Liver (tissue), 9 donors: ENCODE results near the gene ZNF536. TPM values are rescaled to one million over a fixed set of nuclear protein-coding genes. Genes with fewer than 3 reads are reported as not detected.

Experiments used
- DNase-seq: peaks from one replicate; pipeline ENCODE4 v3.0.0-alpha.2; 2017; ENCODE audit warnings: low spot score
- H3K27ac ChIP-seq, 2 donors: one replicate each; pipeline ENCODE4 v1.7.0; 2013; ENCODE audit warnings: inconsistent platforms in 2 of 2, low read length in 2 of 2, control low read depth in 1 of 2, low read depth in 1 of 2, mild to moderate bottlenecking in 1 of 2
- H3K27me3 ChIP-seq, 4 donors: one replicate each; pipeline versions ENCODE4 v1.6.1 to v1.7.0; 2013; ENCODE audit warnings: low read length in 3 of 4, inconsistent platforms in 1 of 4, mild to moderate bottlenecking in 1 of 4, moderate library complexity in 1 of 4; ENCODE audit not compliant: control insufficient read depth in 4 of 4, insufficient read depth in 4 of 4
- H3K36me3 ChIP-seq, 4 donors: one replicate each; pipeline versions ENCODE4 v1.6.1 to v1.7.0; 2013; ENCODE audit warnings: low read length in 3 of 4, mild to moderate bottlenecking in 3 of 4, low read depth in 1 of 4, moderate library complexity in 1 of 4; ENCODE audit not compliant: control insufficient read depth in 4 of 4, insufficient read depth in 3 of 4
- H3K4me1 ChIP-seq, 4 donors: one replicate each; pipeline versions ENCODE4 v1.6.1 to v1.7.0; 2013; ENCODE audit warnings: low read length in 3 of 4, mild to moderate bottlenecking in 3 of 4, moderate library complexity in 1 of 4; ENCODE audit not compliant: control insufficient read depth in 4 of 4, insufficient read depth in 4 of 4
- H3K4me3 ChIP-seq, 3 donors: one replicate each; pipeline versions ENCODE4 v1.6.1 to v1.7.0; 2013; ENCODE audit warnings: low read length in 3 of 3, control low read depth in 1 of 3, low read depth in 1 of 3, mild to moderate bottlenecking in 1 of 3
- H3K9ac ChIP-seq, 2 donors: one replicate each; pipeline ENCODE4 v1.7.0; 2013; ENCODE audit warnings: low read length in 2 of 2, mild to moderate bottlenecking in 2 of 2, moderate library complexity in 2 of 2, control low read depth in 1 of 2, low read depth in 1 of 2
- H3K9me3 ChIP-seq, 4 donors: one replicate each; pipeline versions ENCODE4 v1.6.1 to v1.7.0; 2013; ENCODE audit warnings: low read length in 3 of 4; ENCODE audit not compliant: control insufficient read depth in 4 of 4
- EGR1 ChIP-seq, 2 donors: IDR thresholded peaks; 2 replicates each; pipeline ENCODE4 v1.6.1; 2016 to 2018; ENCODE audit warnings: antibody characterized with exemption in 2 of 2, low read depth in 2 of 2
- FOXA1 ChIP-seq: IDR thresholded peaks from 2 replicates; pipeline ENCODE4 v1.6.1; 2016; ENCODE audit warnings: antibody characterized with exemption
- FOXA2 ChIP-seq: IDR thresholded peaks from 2 replicates; pipeline ENCODE4 v1.6.1; 2016; ENCODE audit warnings: antibody characterized with exemption
- GABPA ChIP-seq, 2 donors: IDR thresholded peaks in 1 of 2; conservative IDR thresholded peaks in 1 of 2; 2 replicates each; pipeline ENCODE4 v1.6.1; 2016; ENCODE audit warnings: antibody characterized with exemption in 2 of 2, mild to moderate bottlenecking in 1 of 2, moderate library complexity in 1 of 2
- HNF4A ChIP-seq, 2 donors: conservative IDR thresholded peaks; 2 replicates each; pipeline ENCODE4 v1.6.1; 2016; ENCODE audit warnings: antibody characterized with exemption in 2 of 2, mild to moderate bottlenecking in 2 of 2
- HNF4G ChIP-seq: IDR thresholded peaks from 2 replicates; pipeline ENCODE4 v1.6.1; 2016; ENCODE audit warnings: antibody characterized with exemption
- JUND ChIP-seq, 2 donors: IDR thresholded peaks; 2 replicates each; pipeline ENCODE4 v1.6.1; 2016; ENCODE audit warnings: antibody characterized with exemption in 2 of 2
- MAX ChIP-seq: IDR thresholded peaks from 2 replicates; pipeline ENCODE4 v1.6.1; 2016; ENCODE audit warnings: antibody characterized with exemption
- NR2F2 ChIP-seq: IDR thresholded peaks from 2 replicates; pipeline ENCODE4 v1.6.1; 2016; ENCODE audit warnings: antibody characterized with exemption
- RAD21 ChIP-seq, 2 donors: IDR thresholded peaks; 2 replicates each; pipeline ENCODE4 v1.6.1; 2016; ENCODE audit warnings: antibody characterized with exemption in 2 of 2, mild to moderate bottlenecking in 2 of 2
- REST ChIP-seq: IDR thresholded peaks from 2 replicates; pipeline ENCODE4 v1.6.1; 2016; ENCODE audit warnings: antibody characterized with exemption, mild to moderate bottlenecking
- RXRA ChIP-seq, 2 donors: IDR thresholded peaks; 2 replicates each; pipeline ENCODE4 v1.6.1; 2017 to 2018; ENCODE audit warnings: antibody characterized with exemption in 2 of 2, mild to moderate bottlenecking in 1 of 2
- SP1 ChIP-seq: IDR thresholded peaks from 2 replicates; pipeline ENCODE4 v1.6.1; 2018; ENCODE audit warnings: antibody characterized with exemption, mild to moderate bottlenecking
- TAF1 ChIP-seq: conservative IDR thresholded peaks from 2 replicates; pipeline ENCODE4 v1.6.1; 2016; ENCODE audit warnings: antibody characterized with exemption, mild to moderate bottlenecking
- YY1 ChIP-seq: IDR thresholded peaks from 2 replicates; pipeline ENCODE4 v1.6.1; 2016; ENCODE audit warnings: antibody characterized with exemption, mild to moderate bottlenecking
- WGBS: extraction: QIAGEN DNeasy Blood & Tissue Kit; methylation state at CpG from one replicate; pipeline ENCODE4 v1.1.7; 2013; 5-methylcytosine and 5-hydroxymethylcytosine counted together
- polyA plus RNA-seq, 2 donors: library from polyadenylated mRNA; stranded (reverse) in 1 of 2; unstranded in 1 of 2; fragments of 200-250 nt in 1 of 2; fragments of >200 nt in 1 of 2; fragmentation: Nextera tagmentation in 1 of 2; extraction: Ambion mirVana in 1 of 2; gene quantifications; one replicate each; pipeline versions ENCODE4 v1.2.1 to v1.2.3, GENCODE V29; 2013 to 2015
- total RNA-seq, 2 donors: library from RNA; depleted of rRNA; stranded (reverse); fragments of >200 nt; gene quantifications; one replicate each; pipeline ENCODE4 v1.2.3, GENCODE V29; 2014
- TF ChIP-seq, protein P1 (sequence below): fragments of 150-350 bp; IDR thresholded peaks from 2 replicates; pipeline ENCODE4 v1.5.1; 2017; ENCODE audit warnings: improper control_type of control experiment, low read depth, low read length; ENCODE audit not compliant: missing input control
- TF ChIP-seq, protein P2 (sequence below): IDR thresholded peaks from 2 replicates; pipeline ENCODE4 v1.6.1; 2016; ENCODE audit warnings: antibody characterized with exemption
- TF ChIP-seq, protein P3 (sequence below): IDR thresholded peaks from 2 replicates; pipeline ENCODE4 v1.6.1; 2016; ENCODE audit warnings: antibody characterized with exemption
- donor health status: healthy.
- donor health status: healthy.
- donor health status: healthy.
- donor health status: healthy.
- donor health status: healthy.

Gene ZNF536
- total and polyA plus RNA-seq, 4 donors = 0.02 to 0.17 (median 0.08) TPM

DNA sequence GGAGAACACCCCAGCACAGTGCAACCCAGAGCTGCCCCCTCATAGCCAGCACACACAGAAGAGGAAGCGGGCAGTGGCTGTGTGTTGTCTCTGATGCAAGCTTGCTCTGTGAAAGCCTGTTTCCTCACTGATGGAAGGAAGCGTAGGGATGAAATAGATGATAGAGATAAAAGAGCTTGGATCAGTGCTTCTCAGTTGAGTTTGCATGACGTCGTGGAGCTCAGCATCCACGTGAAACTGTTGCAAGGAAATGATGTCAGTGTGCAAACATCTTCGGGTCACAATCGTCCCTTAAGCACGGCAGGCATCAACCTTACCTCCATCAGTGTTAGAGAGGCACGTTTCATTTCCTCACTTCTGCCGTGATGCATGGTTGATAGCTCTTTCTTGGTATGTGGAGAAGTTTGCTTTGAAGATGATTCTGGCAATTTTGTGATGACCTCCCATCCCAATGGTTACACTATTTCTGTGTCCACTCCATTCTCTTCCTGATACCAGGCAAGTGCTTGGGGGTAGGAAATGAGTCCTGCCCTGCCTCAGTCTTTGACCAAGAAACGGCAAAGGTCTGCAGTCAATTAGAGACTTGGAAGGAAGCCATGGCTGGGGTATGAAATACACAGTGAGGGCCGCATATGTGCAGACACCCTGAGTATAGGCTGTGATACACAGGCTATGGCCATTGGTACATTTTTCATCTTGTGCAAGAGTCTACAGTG is 183.0 kb downstream of the ZNF536 start:
- H3K4me1 ChIP-seq = no peaks in the 10 kb centered on the region
- no peak overlapping the region for H3K9ac ChIP-seq
- 73% methylated on average over 12 of the region's 12 CpGs for WGBS
- no peaks in the 10 kb centered on the region for H3K9me3 ChIP-seq
- TF ChIP-seq TAF1 = no peak
- peaks cover 0 to 6% (median 2%) of the 10 kb centered on the region in 4 donors for H3K27me3 ChIP-seq
- H3K27ac ChIP-seq = no peak overlapping the region
- H3K36me3 ChIP-seq = no peaks in the 10 kb centered on the region
- no peak overlapping the region for H3K4me3 ChIP-seq
- no peak for DNase-seq

DNA sequence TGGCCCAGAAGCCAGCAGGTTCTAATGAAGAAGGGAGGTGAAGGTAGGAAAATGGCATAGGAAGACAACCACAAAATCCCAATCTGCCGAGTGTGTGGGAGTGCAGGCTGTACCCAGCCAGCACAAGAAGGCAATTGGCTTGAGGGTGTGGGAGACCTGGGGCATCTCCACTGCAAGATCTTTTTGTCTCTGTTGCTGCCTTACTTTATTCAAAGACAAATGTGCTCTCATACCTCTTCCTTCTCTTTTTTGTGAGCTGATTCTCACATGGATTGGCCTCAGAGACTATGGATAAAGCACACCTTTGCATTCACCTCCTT is 183.6 kb downstream of the ZNF536 start:
- Histone ChIP-seq H3K27me3 (peaks cover 0 to 6% (median 3%) of the 10 kb centered on the region in 4 donors), H3K27ac (no peak overlapping the region), H3K4me1 (no peaks in the 10 kb centered on the region), H3K9ac (no peak overlapping the region), H3K36me3 (no peaks in the 10 kb centered on the region), H3K4me3 (no peak overlapping the region), H3K9me3 (no peaks in the 10 kb centered on the region)
- TF ChIP-seq, protein P1, sequence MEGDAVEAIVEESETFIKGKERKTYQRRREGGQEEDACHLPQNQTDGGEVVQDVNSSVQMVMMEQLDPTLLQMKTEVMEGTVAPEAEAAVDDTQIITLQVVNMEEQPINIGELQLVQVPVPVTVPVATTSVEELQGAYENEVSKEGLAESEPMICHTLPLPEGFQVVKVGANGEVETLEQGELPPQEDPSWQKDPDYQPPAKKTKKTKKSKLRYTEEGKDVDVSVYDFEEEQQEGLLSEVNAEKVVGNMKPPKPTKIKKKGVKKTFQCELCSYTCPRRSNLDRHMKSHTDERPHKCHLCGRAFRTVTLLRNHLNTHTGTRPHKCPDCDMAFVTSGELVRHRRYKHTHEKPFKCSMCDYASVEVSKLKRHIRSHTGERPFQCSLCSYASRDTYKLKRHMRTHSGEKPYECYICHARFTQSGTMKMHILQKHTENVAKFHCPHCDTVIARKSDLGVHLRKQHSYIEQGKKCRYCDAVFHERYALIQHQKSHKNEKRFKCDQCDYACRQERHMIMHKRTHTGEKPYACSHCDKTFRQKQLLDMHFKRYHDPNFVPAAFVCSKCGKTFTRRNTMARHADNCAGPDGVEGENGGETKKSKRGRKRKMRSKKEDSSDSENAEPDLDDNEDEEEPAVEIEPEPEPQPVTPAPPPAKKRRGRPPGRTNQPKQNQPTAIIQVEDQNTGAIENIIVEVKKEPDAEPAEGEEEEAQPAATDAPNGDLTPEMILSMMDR = no peak
- TF ChIP-seq JUND (IDR thresholded peaks at IDR 0.05) (no peak), TAF1 (no peak), YY1 (no peak), REST (no peak), RXRA (IDR thresholded peaks at IDR 0.05) (no peak), EGR1 (IDR thresholded peaks at IDR 0.05; ENCODE audit: low read depth in 2 of 2) (no peak), HNF4G (no peak), FOXA2 (no peak), HNF4A (conservative IDR thresholded peaks at IDR 0.05) (no peak), RAD21 (IDR thresholded peaks at IDR 0.05) (no peak), FOXA1 (no peak), SP1 (no peak), MAX (no peak), GABPA (IDR thresholded peaks at IDR 0.05 in 1 of 2, conservative IDR thresholded peaks at IDR 0.05 in 1 of 2) (no peak), NR2F2 (no peak)
- TF ChIP-seq, protein P2, sequence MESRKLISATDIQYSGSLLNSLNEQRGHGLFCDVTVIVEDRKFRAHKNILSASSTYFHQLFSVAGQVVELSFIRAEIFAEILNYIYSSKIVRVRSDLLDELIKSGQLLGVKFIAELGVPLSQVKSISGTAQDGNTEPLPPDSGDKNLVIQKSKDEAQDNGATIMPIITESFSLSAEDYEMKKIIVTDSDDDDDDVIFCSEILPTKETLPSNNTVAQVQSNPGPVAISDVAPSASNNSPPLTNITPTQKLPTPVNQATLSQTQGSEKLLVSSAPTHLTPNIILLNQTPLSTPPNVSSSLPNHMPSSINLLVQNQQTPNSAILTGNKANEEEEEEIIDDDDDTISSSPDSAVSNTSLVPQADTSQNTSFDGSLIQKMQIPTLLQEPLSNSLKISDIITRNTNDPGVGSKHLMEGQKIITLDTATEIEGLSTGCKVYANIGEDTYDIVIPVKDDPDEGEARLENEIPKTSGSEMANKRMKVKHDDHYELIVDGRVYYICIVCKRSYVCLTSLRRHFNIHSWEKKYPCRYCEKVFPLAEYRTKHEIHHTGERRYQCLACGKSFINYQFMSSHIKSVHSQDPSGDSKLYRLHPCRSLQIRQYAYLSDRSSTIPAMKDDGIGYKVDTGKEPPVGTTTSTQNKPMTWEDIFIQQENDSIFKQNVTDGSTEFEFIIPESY = no peak
- TF ChIP-seq, protein P3, sequence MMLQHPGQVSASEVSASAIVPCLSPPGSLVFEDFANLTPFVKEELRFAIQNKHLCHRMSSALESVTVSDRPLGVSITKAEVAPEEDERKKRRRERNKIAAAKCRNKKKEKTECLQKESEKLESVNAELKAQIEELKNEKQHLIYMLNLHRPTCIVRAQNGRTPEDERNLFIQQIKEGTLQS = no peak
- DNase-seq = no peak
- WGBS = 87% methylated on average over 1 of the region's 1 CpG
